Upper lobe of right lung (tissue), 1 donor: ENCODE measurements around the gene CFAP210. TPM values are rescaled to one million over a fixed set of nuclear protein-coding genes. Genes with fewer than 3 reads are reported as not detected.
"Not testable (repeated sequence)": the region's sequence is repeated elsewhere in the genome, so short reads cannot be mapped to it uniquely, and the experiment has no call there.

Source experiments
- ATAC-seq: fragments of 200-7000 bp; cut with Tn5 transposase; one replicate; pipeline ENCODE4 v1.9.1; 2020; ENCODE audit warnings: mild to moderate bottlenecking, moderate library complexity
- DNase-seq: peaks from one replicate; pipeline ENCODE4 v3.0.0-alpha.2; 2020
- H3K27ac ChIP-seq: fragments of 200-600 bp; one replicate; pipeline ENCODE4 v1.8.0; 2022
- H3K27me3 ChIP-seq: fragments of 200-600 bp; one replicate; pipeline ENCODE4 v1.8.0; 2022; ENCODE audit warnings: mild to moderate bottlenecking
- H3K36me3 ChIP-seq: fragments of 200-600 bp; one replicate; pipeline ENCODE4 v1.8.0; 2022
- H3K4me1 ChIP-seq: fragments of 200-600 bp; one replicate; pipeline ENCODE4 v1.8.0; 2022
- H3K4me3 ChIP-seq: fragments of 200-600 bp; one replicate; pipeline ENCODE4 v1.8.0; 2022; ENCODE audit warnings: mild to moderate bottlenecking
- H3K9me3 ChIP-seq: fragments of 200-600 bp; one replicate; pipeline ENCODE4 v1.8.0; 2022
- intact Hi-C: fragments of 100-400 bp; cut with DNase I; formaldehyde crosslinking; loops from one replicate; pipeline ENCODE4 v1.11.0; 2022
- total RNA-seq: library from RNA; stranded (reverse); fragmentation: NEBNext Ultra II Directional; extraction: Animal tissue kit (Norgen Biotek cat#: 25700); gene quantifications from one replicate; pipeline ENCODE4 v1.2.1, GENCODE V29; 2021
- TF ChIP-seq, protein P1 (sequence below): fragments of 200-600 bp; IDR thresholded peaks from one replicate; pipeline ENCODE4 v1.8.0; 2022; ENCODE audit warnings: antibody characterized with exemption
- donor health status: DM: no; HTN: yes; CAD: no; lungs with severe emphysema.

The CFAP210 gene
- total RNA-seq, 1 donor from 2014 or later = not detected

DNA sequence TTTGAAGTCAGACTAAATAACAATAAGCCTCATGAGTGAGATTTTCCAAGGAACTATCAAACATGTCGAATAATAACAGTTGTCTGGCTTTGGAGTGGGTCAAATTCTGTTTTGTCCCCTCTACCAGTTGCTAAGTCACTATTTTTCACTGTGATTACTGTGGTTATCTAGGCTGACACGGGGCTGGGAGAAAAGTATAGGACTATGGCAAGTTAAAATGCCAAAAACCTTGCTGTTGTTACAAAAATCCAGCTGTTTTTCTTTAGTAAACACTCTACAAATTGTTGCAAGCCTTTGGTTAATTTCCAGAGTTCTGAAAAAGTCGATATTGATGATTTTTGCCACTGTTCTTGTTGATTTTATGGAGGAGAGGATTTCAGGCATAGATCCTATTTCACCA is 1.5 kb downstream of the CFAP210 start:
- H3K36me3 ChIP-seq = no peaks in the 10 kb centered on the region
- H3K4me3 ChIP-seq = no peak overlapping the region
- DNase-seq = no peak

DNA sequence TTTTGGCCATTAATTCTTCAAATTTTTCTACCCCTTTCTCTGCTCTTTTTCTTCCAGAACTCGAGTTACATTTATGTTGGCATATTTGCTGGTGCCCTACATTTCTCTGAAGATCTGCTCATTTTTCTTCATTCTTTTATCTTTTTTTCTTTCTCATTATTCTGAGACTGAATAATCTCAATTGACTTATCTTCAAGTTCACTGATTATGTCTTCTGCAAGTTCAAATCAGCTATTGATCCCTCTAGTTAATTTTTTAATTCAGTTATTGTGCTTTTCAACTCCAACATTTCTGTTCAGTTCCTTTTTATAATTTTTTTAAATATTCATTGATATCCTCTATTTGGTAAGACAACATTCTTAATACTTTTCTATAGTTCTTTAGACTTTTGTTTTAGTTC is 3.2 kb downstream of the CFAP210 start:
- ATAC-seq (no peak), DNase-seq (no peak)
- Histone ChIP-seq H3K27ac (no peak overlapping the region), H3K4me1 (peaks cover 5% of the 10 kb centered on the region), H3K36me3 (no peaks in the 10 kb centered on the region), H3K27me3 (no peaks in the 10 kb centered on the region), H3K9me3 (no peaks in the 10 kb centered on the region), H3K4me3 (no peak overlapping the region)
- TF ChIP-seq, protein P1, sequence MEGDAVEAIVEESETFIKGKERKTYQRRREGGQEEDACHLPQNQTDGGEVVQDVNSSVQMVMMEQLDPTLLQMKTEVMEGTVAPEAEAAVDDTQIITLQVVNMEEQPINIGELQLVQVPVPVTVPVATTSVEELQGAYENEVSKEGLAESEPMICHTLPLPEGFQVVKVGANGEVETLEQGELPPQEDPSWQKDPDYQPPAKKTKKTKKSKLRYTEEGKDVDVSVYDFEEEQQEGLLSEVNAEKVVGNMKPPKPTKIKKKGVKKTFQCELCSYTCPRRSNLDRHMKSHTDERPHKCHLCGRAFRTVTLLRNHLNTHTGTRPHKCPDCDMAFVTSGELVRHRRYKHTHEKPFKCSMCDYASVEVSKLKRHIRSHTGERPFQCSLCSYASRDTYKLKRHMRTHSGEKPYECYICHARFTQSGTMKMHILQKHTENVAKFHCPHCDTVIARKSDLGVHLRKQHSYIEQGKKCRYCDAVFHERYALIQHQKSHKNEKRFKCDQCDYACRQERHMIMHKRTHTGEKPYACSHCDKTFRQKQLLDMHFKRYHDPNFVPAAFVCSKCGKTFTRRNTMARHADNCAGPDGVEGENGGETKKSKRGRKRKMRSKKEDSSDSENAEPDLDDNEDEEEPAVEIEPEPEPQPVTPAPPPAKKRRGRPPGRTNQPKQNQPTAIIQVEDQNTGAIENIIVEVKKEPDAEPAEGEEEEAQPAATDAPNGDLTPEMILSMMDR = no peak
- intact Hi-C loops = no loop called here

More for the DNA sequence above, 1.5 kb downstream of the CFAP210 start:
- ATAC-seq = no peak
- H3K9me3 ChIP-seq = no peaks in the 10 kb centered on the region
- peaks cover 5% of the 10 kb centered on the region for H3K4me1 ChIP-seq
- intact Hi-C loops = no loop called here
- TF ChIP-seq, protein P1 = no peak
- H3K27me3 ChIP-seq = no peaks in the 10 kb centered on the region
- no peak overlapping the region for H3K27ac ChIP-seq

DNA sequence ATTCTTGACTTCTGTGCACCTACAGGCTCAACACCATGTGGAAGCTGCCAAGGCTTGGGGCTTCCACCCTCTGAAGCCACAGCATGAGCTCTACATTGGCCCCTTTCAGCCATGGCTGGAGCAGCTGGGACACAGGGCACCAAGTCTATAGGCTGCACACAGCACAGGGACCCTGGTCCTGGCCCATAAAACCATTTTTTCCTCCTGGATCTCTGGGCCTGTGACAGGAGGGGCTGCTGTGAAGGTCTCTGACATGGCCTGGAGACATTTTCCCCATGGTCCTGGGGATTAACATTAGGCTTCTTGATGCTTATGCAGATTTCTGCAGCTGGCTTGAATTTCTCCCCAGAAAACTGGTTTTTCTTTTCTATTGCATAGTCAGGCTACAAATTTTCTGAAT is 6.3 kb downstream of the CFAP210 start:
- intact Hi-C loops, H3K4me3 ChIP-seq: not testable (repeated sequence)

DNA sequence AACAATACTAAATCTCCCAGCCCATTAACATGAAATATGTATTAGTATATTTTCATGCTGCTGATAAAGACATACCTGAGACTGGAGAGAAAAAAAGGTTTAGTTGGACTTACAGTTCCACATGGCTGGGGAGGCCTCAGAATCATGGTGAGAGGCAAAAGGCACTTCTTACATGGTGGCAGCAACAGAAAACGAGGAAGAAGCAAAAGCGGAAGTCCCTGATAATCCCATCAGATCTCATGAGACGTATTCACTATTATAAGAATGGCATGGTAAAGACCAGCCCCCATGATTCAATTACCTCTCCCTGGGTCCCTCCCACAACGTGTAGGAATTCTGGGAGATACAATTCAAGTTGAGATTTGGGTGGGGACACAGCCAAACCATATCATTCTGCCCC is 7.4 kb downstream of the CFAP210 start:
- DNase-seq, intact Hi-C loops, H3K9me3 ChIP-seq, H3K27me3 ChIP-seq, ATAC-seq, H3K4me1 ChIP-seq, H3K4me3 ChIP-seq, H3K36me3 ChIP-seq, H3K27ac ChIP-seq: not testable (repeated sequence)

More for the DNA sequence above, 6.3 kb downstream of the CFAP210 start:
- not testable (repeated sequence) for H3K27ac ChIP-seq, H3K9me3 ChIP-seq, H3K4me1 ChIP-seq, H3K27me3 ChIP-seq, H3K36me3 ChIP-seq, DNase-seq, ATAC-seq

DNA sequence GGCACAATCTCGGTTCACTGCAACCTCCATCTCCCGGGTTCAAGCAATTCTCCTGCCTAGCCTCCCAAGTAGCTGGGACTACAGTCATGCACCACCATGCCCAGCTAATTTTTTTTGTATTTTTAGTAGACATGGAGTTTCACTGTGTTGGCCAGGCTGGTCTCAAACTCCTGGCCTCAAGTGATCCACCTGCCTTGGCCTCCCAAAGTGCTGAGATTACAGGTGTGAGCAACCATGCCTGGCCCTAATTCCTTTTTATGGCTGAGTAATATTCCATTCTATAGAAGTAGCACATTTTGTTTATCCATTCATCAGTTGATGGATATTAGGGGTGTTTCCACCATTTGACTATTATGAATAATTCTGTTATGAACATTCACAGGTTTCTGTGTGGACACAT is 9.5 kb downstream of the CFAP210 start:
- H3K4me3 ChIP-seq, H3K27ac ChIP-seq, H3K27me3 ChIP-seq, H3K9me3 ChIP-seq, H3K4me1 ChIP-seq, DNase-seq, ATAC-seq, intact Hi-C loops, H3K36me3 ChIP-seq: not testable (repeated sequence)

DNA sequence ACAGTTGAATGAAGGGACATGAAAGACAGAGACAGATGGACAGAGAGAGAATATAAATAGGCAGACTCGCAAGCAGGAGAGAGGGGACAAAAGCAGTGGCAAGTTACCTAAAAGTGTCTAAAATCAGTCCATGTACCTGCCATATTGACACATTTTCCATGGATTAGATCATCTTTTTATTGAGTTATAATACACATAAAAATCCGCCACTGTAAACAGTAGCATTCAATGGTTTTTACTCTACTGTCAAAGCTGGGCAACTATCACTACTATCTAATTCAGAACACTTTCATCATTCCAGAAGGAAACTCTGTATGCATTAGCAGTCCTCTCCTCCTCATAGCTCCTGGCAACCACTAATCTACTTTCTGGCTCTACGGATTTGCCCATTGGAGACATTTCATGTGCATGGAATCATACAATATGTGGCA is 10.1 kb downstream of the CFAP210 start:
- ATAC-seq (no peak), DNase-seq (no peak)
- TF ChIP-seq, protein P1 = no peak
- no peaks in the 10 kb centered on the region for H3K9me3 ChIP-seq
- H3K27me3 ChIP-seq = no peaks in the 10 kb centered on the region
- no peaks in the 10 kb centered on the region for H3K4me1 ChIP-seq
- intact Hi-C loops = no loop called here
- H3K36me3 ChIP-seq = no peaks in the 10 kb centered on the region
- no peak overlapping the region for H3K27ac ChIP-seq
- H3K4me3 ChIP-seq = no peak overlapping the region

DNA sequence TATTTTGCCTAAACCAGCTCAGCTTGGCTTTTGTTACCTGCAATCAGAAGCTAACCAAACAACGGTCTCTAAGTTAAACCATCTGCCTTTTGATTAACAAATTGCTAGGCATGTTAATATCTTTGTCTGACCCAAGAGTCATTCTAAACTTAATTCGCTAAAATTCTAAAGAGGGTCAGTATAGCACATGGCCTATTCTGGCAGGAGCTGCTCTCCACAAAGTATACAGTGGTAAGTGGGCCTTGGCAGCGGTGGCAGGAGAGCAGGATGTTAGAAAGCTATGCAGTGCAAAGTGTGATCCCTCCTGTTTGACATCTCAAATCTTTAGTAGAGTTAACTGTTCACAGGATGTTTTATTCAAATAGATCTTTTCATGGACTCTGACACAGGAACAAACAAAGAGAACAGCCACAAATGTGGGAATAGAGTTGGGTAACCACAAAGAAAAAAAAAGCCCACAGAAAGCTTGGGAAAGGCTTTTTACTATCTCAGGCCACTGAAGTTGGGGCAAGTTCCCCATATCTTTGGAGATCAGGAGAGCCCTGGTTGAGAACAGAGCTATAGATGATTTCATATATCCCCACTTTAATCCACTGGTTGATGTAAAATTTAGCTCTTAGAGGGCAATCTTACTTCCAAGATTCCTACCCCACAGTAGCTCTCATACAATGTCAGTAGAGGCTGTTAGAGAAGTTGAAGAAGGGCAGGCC is 10.6 kb downstream of the CFAP210 start:
- TF ChIP-seq, protein P1 = no peak
- Histone ChIP-seq H3K36me3 (no peaks in the 10 kb centered on the region), H3K27me3 (no peaks in the 10 kb centered on the region), H3K4me3 (no peak overlapping the region), H3K9me3 (no peaks in the 10 kb centered on the region), H3K27ac (no peak overlapping the region), H3K4me1 (no peaks in the 10 kb centered on the region)
- DNase-seq = no peak
- intact Hi-C loops = no loop called here
- no peak for ATAC-seq
